ENCODE data around the gene KRTAP10-7.

- TF ChIP-seq, protein P1, sequence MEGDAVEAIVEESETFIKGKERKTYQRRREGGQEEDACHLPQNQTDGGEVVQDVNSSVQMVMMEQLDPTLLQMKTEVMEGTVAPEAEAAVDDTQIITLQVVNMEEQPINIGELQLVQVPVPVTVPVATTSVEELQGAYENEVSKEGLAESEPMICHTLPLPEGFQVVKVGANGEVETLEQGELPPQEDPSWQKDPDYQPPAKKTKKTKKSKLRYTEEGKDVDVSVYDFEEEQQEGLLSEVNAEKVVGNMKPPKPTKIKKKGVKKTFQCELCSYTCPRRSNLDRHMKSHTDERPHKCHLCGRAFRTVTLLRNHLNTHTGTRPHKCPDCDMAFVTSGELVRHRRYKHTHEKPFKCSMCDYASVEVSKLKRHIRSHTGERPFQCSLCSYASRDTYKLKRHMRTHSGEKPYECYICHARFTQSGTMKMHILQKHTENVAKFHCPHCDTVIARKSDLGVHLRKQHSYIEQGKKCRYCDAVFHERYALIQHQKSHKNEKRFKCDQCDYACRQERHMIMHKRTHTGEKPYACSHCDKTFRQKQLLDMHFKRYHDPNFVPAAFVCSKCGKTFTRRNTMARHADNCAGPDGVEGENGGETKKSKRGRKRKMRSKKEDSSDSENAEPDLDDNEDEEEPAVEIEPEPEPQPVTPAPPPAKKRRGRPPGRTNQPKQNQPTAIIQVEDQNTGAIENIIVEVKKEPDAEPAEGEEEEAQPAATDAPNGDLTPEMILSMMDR (IDR thresholded peaks at IDR 0.05), result no peak
- TF ChIP-seq POLR2A (IDR thresholded peaks at IDR 0.05) (no peak), POLR2AphosphoS5 (IDR thresholded peaks at IDR 0.05) (no peak)
Measured at GRCh38 chr21:44552136-44552535, 48.3 kb upstream of the KRTAP10-7 start.
